Measurements from ENCODE around the gene ACTR8. TPM values are rescaled to one million over a fixed set of nuclear protein-coding genes. Genes with fewer than 3 reads are reported as not detected.

Gene ACTR8
- total and polyA plus RNA-seq, 12 donors, result 10.8 to 48.4 (median 36.5) TPM

DNA sequence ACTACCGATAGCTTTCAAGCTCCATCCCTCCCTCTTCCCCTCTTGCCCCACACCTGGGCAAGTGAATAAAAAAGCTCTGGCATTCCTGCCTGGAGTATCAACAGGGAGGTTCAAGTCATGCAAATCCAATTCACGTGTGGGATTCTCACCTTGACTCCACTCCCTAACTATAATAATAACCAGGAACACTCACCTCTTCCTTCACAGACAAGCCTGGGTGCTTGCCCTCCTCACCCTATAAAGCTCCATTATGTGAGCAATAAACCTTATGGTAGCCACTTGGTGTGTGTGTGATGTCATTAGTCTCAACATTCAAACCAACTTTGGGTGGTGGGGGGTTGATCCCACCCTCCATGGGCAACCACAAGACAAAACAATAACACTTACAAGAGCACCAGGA is 52.3 kb downstream of the ACTR8 start:
- TF ChIP-seq, protein P1, sequence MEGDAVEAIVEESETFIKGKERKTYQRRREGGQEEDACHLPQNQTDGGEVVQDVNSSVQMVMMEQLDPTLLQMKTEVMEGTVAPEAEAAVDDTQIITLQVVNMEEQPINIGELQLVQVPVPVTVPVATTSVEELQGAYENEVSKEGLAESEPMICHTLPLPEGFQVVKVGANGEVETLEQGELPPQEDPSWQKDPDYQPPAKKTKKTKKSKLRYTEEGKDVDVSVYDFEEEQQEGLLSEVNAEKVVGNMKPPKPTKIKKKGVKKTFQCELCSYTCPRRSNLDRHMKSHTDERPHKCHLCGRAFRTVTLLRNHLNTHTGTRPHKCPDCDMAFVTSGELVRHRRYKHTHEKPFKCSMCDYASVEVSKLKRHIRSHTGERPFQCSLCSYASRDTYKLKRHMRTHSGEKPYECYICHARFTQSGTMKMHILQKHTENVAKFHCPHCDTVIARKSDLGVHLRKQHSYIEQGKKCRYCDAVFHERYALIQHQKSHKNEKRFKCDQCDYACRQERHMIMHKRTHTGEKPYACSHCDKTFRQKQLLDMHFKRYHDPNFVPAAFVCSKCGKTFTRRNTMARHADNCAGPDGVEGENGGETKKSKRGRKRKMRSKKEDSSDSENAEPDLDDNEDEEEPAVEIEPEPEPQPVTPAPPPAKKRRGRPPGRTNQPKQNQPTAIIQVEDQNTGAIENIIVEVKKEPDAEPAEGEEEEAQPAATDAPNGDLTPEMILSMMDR (IDR thresholded peaks at IDR 0.05), result no peak
- ATAC-seq, result no peak
- no peaks in the 10 kb centered on the region for H3K9me3 ChIP-seq
- WGBS, 2 donors, result 76 to 80% methylated on average over 2 of the region's 2 CpGs
- no peaks in the 10 kb centered on the region for H3K27me3 ChIP-seq
- no peak for DNase-seq
- H3K4me3 ChIP-seq, result no peak overlapping the region
- no peaks in the 10 kb centered on the region for H3K4me1 ChIP-seq
- intact Hi-C loops (cut with DNase I), result no loop called here
- no peak overlapping the region for H3K27ac ChIP-seq
- H3K36me3 ChIP-seq, result no peaks in the 10 kb centered on the region

DNA sequence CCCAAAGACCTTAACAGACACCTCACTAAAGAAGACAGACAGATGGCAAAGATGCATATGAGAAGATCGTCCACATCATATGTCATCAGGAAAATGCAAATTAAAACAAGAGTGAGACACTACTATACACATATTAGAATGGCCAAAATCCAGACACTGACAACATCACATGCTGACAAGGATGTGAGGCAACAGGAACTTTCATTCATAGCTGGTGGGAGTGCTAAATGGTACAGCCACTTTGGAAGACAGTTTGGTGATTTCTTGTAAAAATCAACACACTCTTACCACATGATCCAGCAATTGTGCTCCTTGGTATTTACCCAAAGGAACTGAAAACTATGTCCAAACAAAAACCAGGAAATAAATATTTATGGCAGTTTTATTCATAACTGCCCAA is 53.4 kb downstream of the ACTR8 start:
- ATAC-seq (no peak), DNase-seq (no peak)
- Histone ChIP-seq H3K9me3 (no peaks in the 10 kb centered on the region), H3K36me3 (no peaks in the 10 kb centered on the region), H3K4me3 (no peak overlapping the region), H3K27me3 (no peaks in the 10 kb centered on the region), H3K27ac (no peak overlapping the region), H3K4me1 (no peaks in the 10 kb centered on the region)
- WGBS, 2 donors, result 75 to 88% methylated on average over 1 of the region's 1 CpG
- TF ChIP-seq, protein P1 (IDR thresholded peaks at IDR 0.05), result no peak
- intact Hi-C loops (cut with DNase I), result no loop called here

DNA sequence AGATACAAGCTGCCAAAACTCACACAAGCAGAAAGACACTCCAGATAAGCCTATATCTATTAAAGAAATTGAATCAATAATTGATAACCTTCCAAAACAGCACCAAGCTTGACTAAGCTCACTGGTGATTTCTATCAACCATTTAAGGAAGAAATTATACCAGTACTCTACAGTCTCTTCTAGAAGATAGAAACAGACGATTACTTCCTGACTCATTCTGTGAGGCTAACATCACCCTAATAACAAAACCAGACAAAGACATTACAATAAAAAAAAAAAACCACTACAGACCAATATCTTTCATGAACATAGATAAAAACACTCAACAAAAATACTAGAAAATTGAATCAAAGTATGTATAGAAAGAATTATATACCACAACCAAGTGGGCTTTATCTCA is 55.9 kb downstream of the ACTR8 start:
- TF ChIP-seq, protein P1 (IDR thresholded peaks at IDR 0.05), result no peak
- no peaks in the 10 kb centered on the region for H3K4me1 ChIP-seq
- DNase-seq (no peak), ATAC-seq (no peak)
- WGBS, 2 donors, result 35 to 47% methylated on average over 1 of the region's 1 CpG
- no peak overlapping the region for H3K4me3 ChIP-seq
- H3K27ac ChIP-seq, result no peak overlapping the region
- no peaks in the 10 kb centered on the region for H3K36me3 ChIP-seq
- no peaks in the 10 kb centered on the region for H3K27me3 ChIP-seq
- intact Hi-C loops (cut with DNase I), result no loop called here
- no peaks in the 10 kb centered on the region for H3K9me3 ChIP-seq

DNA sequence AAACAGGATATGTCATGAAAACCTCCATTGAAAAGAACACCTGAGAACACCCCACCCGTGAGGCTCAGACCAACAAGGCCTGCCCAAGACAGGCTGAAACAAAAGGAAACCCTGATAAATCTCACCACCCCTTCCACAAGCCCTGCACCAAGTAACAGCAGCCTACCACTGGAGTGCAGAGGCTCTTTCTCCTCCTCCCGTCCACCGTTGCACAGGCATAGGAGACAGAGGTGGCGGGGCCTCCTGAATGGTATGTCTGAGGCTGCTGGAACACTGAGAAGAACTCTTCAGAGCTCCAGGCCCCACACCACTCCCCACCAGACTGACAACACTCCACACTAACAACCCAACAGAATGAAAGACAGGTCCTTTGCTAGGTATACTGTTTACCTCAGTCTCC is 57.2 kb downstream of the ACTR8 start:
- intact Hi-C loops (cut with DNase I), result no loop called here
- no peak overlapping the region for H3K4me3 ChIP-seq
- H3K36me3 ChIP-seq, result no peaks in the 10 kb centered on the region
- no peaks in the 10 kb centered on the region for H3K9me3 ChIP-seq
- H3K27me3 ChIP-seq, result no peaks in the 10 kb centered on the region
- TF ChIP-seq, protein P1 (IDR thresholded peaks at IDR 0.05), result no peak
- no peak for ATAC-seq
- no peaks in the 10 kb centered on the region for H3K4me1 ChIP-seq
- H3K27ac ChIP-seq, result no peak overlapping the region
- WGBS, 2 donors, result 92 to 93% methylated on average over 4 of the region's 4 CpGs
- no peak for DNase-seq

Measured in heart right ventricle (tissue), 16 donors.